GM19468 (cell line): ENCODE data around the gene TRPM3.

Source experiments
- ATAC-seq: cut with Tn5 transposase; IDR thresholded peaks from one replicate; pipeline ENCODE4 v1.9.1; 2021; ENCODE audit warnings: mild to moderate bottlenecking, moderate library complexity, moderate number of reproducible peaks; ENCODE audit not compliant: unreplicated experiment; ENCODE audit errors: extremely low read depth

Gene TRPM3

GRCh38 chr9:71121275-71122021 is at the start of gene TRPM3:
Gene TRPM3 (minus strand): TSS chr9:71121621. CDS start chr9:71121354, 267 bp downstream.
- ATAC-seq = no peak

- no peak for ATAC-seq
Measured at GRCh38 chr9:71168418-71168817, 47.0 kb upstream of the TRPM3 start.

- ATAC-seq = no peak
Measured at GRCh38 chr9:71162126-71162525, 40.7 kb upstream of the TRPM3 start.

GRCh38 chr9:71157731-71158130 is 36.3 kb upstream of the TRPM3 start:
- no peak for ATAC-seq

GRCh38 chr9:71147368-71147767 is 25.9 kb upstream of the TRPM3 start:
- ATAC-seq = no peak

GRCh38 chr9:71146511-71146910 is 25.1 kb upstream of the TRPM3 start:
- ATAC-seq = no peak

- no peak for ATAC-seq
Measured at GRCh38 chr9:71145179-71145578, 23.8 kb upstream of the TRPM3 start.

GRCh38 chr9:71144495-71144894 is 23.1 kb upstream of the TRPM3 start:
- no peak for ATAC-seq

GRCh38 chr9:71136696-71137095 is 15.3 kb upstream of the TRPM3 start:
- no peak for ATAC-seq

GRCh38 chr9:71131145-71131544 is 9.7 kb upstream of the TRPM3 start:
- no peak for ATAC-seq

GRCh38 chr9:71130521-71130920 is 9.1 kb upstream of the TRPM3 start:
- no peak for ATAC-seq

- no peak for ATAC-seq
Measured at GRCh38 chr9:71128796-71129195, 7.4 kb upstream of the TRPM3 start.

GRCh38 chr9:71127301-71127700 is 5.9 kb upstream of the TRPM3 start:
- no peak for ATAC-seq

- no peak for ATAC-seq
Measured at GRCh38 chr9:71122421-71122820, 1.0 kb upstream of the TRPM3 start.

- ATAC-seq = no peak
Measured at GRCh38 chr9:71122022-71122275, 528 bp upstream of the TRPM3 start.

GRCh38 chr9:71120501-71121247 is 747 bp downstream of the TRPM3 start:
- no peak for ATAC-seq

- ATAC-seq = no peak
Measured at GRCh38 chr9:71119746-71120145, 1.7 kb downstream of the TRPM3 start.

GRCh38 chr9:71118324-71118723 is 3.1 kb downstream of the TRPM3 start:
- no peak for ATAC-seq

- ATAC-seq = no peak
Measured at GRCh38 chr9:71115448-71115975, 5.9 kb downstream of the TRPM3 start.

GRCh38 chr9:71112866-71113265 is 8.6 kb downstream of the TRPM3 start:
- no peak for ATAC-seq

GRCh38 chr9:71108937-71109336 is 12.5 kb downstream of the TRPM3 start:
- no peak for ATAC-seq

- ATAC-seq = no peak
Measured at GRCh38 chr9:71106992-71107391, 14.4 kb downstream of the TRPM3 start.
